Measurements from ENCODE around the gene NOSTRIN. TPM values are rescaled to one million over a fixed set of nuclear protein-coding genes. Genes with fewer than 3 reads are reported as not detected.

NOSTRIN gene
- total RNA-seq, 4 donors from 2014 or later, result 24.6 to 118 (median 68.8) TPM

- no peak for TF ChIP-seq CTCF (IDR thresholded peaks at IDR 0.05; ENCODE audit: low read depth)
Measured at GRCh38 chr2:168858146-168858545, 55.7 kb downstream of the NOSTRIN start.

DNA sequence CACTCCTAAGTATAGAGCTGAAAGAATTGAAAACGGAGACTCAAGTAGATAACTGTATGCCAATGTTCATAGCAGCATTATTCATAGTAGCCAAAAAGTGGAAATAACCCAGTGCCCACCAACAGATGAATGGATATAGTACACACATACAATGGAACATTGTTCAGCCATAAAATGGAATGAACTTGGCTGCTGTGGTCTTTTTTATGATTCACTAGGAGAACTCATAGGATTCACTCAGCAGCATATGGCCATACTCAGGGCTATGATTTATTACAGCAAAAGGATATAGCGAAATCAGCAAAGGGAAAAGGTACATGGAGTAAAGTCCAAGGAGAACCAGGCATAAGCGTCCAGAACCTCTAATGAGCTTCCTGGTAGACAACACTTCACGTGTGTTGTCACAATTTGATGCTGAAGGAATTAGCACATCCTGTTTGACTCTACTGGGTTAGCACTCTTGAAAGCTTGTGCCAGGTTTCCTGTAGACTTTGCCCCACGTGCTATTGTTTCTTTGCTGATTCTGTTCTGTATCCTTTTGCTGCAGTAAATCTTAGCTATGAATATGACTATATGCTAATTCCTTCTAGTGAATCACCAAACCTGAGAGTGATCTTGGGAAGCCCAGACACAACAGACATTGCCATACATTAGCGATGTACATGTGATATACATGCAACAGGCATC, 72.1 kb downstream of the NOSTRIN start:
- TF ChIP-seq CTCF (IDR thresholded peaks at IDR 0.05; ENCODE audit: low read depth), result no peak

DNA sequence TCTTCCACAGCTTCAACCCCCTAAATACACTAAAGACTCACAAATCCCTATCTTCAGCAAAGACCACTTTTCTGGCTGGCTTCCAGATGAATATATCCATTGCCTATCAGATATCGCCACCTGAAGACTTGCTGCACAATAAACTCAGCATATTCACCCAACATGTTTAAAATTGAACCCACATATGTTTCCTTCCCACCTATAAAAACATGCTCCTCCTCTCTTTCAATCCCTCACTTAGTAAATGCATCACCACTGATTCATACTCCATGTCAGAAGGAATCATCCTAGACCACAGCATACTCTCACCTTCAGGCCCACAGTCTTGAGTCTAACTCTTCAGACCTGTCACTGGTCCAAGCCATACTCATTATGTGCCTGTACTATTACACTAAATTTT, 82.5 kb downstream of the NOSTRIN start:
- no peak for TF ChIP-seq CTCF (IDR thresholded peaks at IDR 0.05; ENCODE audit: low read depth)

GRCh38 chr2:168889635-168890005, 87.2 kb downstream of the NOSTRIN start:
- TF ChIP-seq CTCF (IDR thresholded peaks at IDR 0.05; ENCODE audit: low read depth), result no peak

GRCh38 chr2:168890006-168890782, 87.8 kb downstream of the NOSTRIN start, which contains the start of gene SPC25:
SPC25 (minus strand) TSS chr2:168890430; CDS start chr2:168889519, 911 bp downstream.
- no peak for TF ChIP-seq CTCF (IDR thresholded peaks at IDR 0.05; ENCODE audit: low read depth)

- TF ChIP-seq CTCF (IDR thresholded peaks at IDR 0.05; ENCODE audit: low read depth), result no peak
Measured at GRCh38 chr2:168892327-168892726, 89.9 kb downstream of the NOSTRIN start.

GRCh38 chr2:168894101-168894500, 91.7 kb downstream of the NOSTRIN start:
- TF ChIP-seq CTCF (IDR thresholded peaks at IDR 0.05; ENCODE audit: low read depth), result no peak
